KMS-11 (cell line): ENCODE measurements around the gene FGL2.

Experiments used
- H2AFZ ChIP-seq: fragments of 200-600 bp; sonication (generic); 2 replicates; pipeline ENCODE4 v1.6.1; 2016; ENCODE audit warnings: antibody characterized with exemption, mixed run types, low read depth
- H3K27ac ChIP-seq: fragments of 200-600 bp; sonication (generic); 2 replicates; pipeline ENCODE4 v1.6.1; 2016; ENCODE audit warnings: mild to moderate bottlenecking, mixed run types
- H3K27me3 ChIP-seq: fragments of 200-600 bp; sonication (generic); 2 replicates; pipeline ENCODE4 v1.6.1; 2017; ENCODE audit warnings: mild to moderate bottlenecking, low read depth, mixed run types, moderate library complexity; ENCODE audit not compliant: insufficient read depth
- H3K36me3 ChIP-seq: fragments of 200-600 bp; sonication (generic); 2 replicates; pipeline ENCODE4 v1.6.1; 2017; ENCODE audit warnings: mild to moderate bottlenecking, mixed run types; ENCODE audit not compliant: insufficient read depth
- H3K4me1 ChIP-seq: fragments of 200-600 bp; sonication (generic); 2 replicates; pipeline ENCODE4 v1.6.1; 2016; ENCODE audit warnings: mild to moderate bottlenecking, low read depth, mixed run types; ENCODE audit not compliant: poor library complexity, severe bottlenecking
- H3K4me2 ChIP-seq: fragments of 200-600 bp; sonication (generic); 2 replicates; pipeline ENCODE4 v1.7.0; 2016; ENCODE audit warnings: mild to moderate bottlenecking, mixed run types
- H3K4me3 ChIP-seq: fragments of 200-600 bp; sonication (generic); IDR thresholded peaks from 2 replicates; pipeline ENCODE4 v1.6.1; 2017; ENCODE audit warnings: low read depth, low read length, mixed read lengths; ENCODE audit not compliant: insufficient read depth
- H3K79me2 ChIP-seq: fragments of 200-600 bp; sonication (generic); 2 replicates; pipeline ENCODE4 v1.6.1; 2016; ENCODE audit warnings: low read depth, mixed run types; ENCODE audit not compliant: insufficient read depth
- H3K9ac ChIP-seq: fragments of 200-600 bp; sonication (generic); 2 replicates; pipeline ENCODE4 v1.6.1; 2016; ENCODE audit warnings: mild to moderate bottlenecking, mixed run types
- H4K20me1 ChIP-seq: fragments of 200-600 bp; sonication (generic); 2 replicates; pipeline ENCODE4 v1.6.1; 2016; ENCODE audit warnings: mild to moderate bottlenecking, mixed run types; ENCODE audit not compliant: insufficient read depth
- CTCF ChIP-seq: fragments of 200-600 bp; sonication (generic); conservative IDR thresholded peaks from 2 replicates; pipeline ENCODE4 v1.6.1; 2017; ENCODE audit warnings: low read depth, mild to moderate bottlenecking, antibody characterized with exemption, low read length, moderate library complexity, mixed read lengths

FGL2 gene

DNA sequence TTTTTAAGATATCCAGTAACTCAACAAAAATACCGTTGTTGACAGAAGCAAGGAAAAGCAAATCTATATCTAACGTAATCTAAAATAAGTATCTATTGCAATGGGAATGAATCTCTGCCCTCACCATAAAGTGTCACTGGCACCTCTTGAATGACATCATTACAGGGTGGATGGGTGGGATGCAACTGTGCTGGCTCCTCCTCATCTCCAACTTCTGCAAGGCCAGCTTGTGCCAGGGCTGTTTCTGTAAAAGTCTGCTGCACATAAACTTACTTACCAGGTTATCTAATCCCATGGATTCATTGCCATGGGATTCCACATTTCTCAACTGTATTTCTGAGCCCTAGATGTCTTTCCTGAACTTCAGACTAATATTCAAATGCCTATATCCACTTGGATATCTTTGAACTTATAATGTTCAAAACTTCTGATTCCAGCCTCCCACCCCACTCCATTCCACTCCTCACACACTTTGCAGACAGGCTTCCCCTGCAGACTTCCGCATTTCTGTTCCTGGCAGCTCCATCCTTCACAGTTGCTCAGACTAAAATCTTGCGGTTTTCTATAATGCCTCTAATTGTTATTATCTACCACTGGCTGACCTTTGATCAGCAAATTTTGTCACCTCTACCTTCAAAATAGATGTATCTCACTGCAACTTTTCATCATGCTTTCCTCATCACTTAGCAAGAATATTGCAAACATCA lies 10.7 kb downstream of the FGL2 start:
- Histone ChIP-seq H3K36me3 (no peaks in the 10 kb centered on the region), H2AFZ (no peak overlapping the region), H3K4me3 (no peak overlapping the region), H3K79me2 (no peaks in the 10 kb centered on the region), H3K27ac (no peak overlapping the region), H3K9ac (no peak overlapping the region), H3K27me3 (no peaks in the 10 kb centered on the region), H3K4me1 (peaks cover 17% of the 10 kb centered on the region), H4K20me1 (no peaks in the 10 kb centered on the region), H3K4me2 (no peak overlapping the region)
- TF ChIP-seq CTCF: no peak

DNA sequence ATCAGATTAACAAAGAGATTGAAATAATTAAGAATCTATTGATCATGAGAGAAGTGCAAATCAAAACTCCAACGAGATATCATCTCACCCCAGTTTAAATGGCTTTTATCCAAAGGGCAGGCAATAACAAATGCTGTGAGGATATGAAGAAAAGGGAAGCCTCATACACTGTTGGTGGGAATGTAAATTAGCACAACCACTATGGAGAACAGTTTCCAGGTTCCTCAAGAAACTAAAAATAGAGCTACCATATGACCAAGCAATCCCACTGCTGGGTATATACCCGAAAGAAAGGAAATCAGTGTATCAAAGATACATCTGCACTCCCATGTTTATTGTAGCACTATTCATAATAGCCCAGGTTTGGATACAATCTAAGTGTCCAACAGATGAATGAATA lies 13.8 kb downstream of the FGL2 start:
- Histone ChIP-seq H3K27me3 (no peaks in the 10 kb centered on the region), H4K20me1 (no peaks in the 10 kb centered on the region), H3K4me3 (no peak overlapping the region), H3K79me2 (no peaks in the 10 kb centered on the region), H3K4me1 (no peaks in the 10 kb centered on the region), H3K36me3 (no peaks in the 10 kb centered on the region), H2AFZ (no peak overlapping the region), H3K27ac (no peak overlapping the region), H3K4me2 (no peak overlapping the region), H3K9ac (no peak overlapping the region)
- no peak for TF ChIP-seq CTCF

DNA sequence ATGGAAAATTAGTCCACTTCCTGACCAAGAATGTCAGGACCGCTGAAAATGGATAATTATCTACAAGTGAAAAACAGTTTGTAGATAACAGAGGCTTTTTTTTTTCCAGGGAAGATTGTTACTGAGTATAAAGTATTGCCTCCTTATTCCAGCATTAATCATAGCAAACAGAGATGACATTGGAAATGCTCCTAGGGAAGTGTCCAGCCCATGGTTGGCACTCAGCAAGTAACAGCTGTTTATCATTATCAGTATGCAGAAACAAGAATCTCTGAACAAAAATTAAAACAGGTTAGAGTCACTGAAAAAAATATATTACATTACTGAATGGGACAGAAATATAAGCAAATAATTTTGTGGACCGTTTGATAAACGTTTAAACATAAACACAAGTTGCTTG lies 14.6 kb downstream of the FGL2 start:
- no peak overlapping the region for H3K4me2 ChIP-seq
- no peak for TF ChIP-seq CTCF
- no peak overlapping the region for H3K4me3 ChIP-seq
- no peaks in the 10 kb centered on the region for H3K79me2 ChIP-seq
- no peak overlapping the region for H2AFZ ChIP-seq
- H3K27ac ChIP-seq: no peak overlapping the region
- no peaks in the 10 kb centered on the region for H3K27me3 ChIP-seq
- no peaks in the 10 kb centered on the region for H3K36me3 ChIP-seq
- no peaks in the 10 kb centered on the region for H3K4me1 ChIP-seq
- no peak overlapping the region for H3K9ac ChIP-seq
- no peaks in the 10 kb centered on the region for H4K20me1 ChIP-seq

DNA sequence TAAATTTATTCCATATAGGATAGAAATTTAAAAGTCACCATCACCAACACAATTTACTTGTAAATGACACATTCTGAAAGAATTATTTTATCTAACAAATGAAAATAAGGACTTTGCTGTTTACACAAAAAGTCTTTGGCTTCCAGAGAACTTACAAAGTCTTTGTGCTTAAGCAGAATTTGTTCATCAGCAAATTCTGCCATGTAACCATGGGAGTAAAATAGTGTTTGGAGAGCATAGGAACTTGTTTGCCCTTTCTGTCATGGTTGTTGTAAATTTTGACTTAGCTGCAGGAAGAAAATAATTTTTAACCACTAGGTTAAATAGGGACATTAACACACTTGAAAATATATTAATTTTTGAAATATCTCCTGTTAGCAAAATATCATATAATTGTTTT lies 15.2 kb downstream of the FGL2 start:
- TF ChIP-seq CTCF: no peak
- Histone ChIP-seq H3K27me3 (no peaks in the 10 kb centered on the region), H3K4me1 (no peaks in the 10 kb centered on the region), H3K9ac (no peak overlapping the region), H3K4me2 (no peak overlapping the region), H4K20me1 (no peaks in the 10 kb centered on the region), H2AFZ (no peak overlapping the region), H3K36me3 (no peaks in the 10 kb centered on the region), H3K4me3 (no peak overlapping the region), H3K27ac (no peak overlapping the region), H3K79me2 (no peaks in the 10 kb centered on the region)
